SHP77 (cell line): ENCODE measurements around the gene TPRKB.
"Not testable (repeated sequence)": the region's sequence is repeated elsewhere in the genome, so short reads cannot be mapped to it uniquely, and the experiment has no call there.

Source experiments
- DNase-seq, 2 experiments: peaks; one replicate each; lab custom pipeline; 2025; lab: John Stamatoyannopoulos, UW

The TPRKB gene

GRCh38 chr2:73736855-73737779 is at the start of gene TPRKB:
TPRKB (minus strand) TSS chr2:73737345; CDS start chr2:73734569, 2,776 bp downstream.
- peak; percentile 98 for DNase-seq

GRCh38 chr2:73783883-73784282 is 46.7 kb upstream of the TPRKB start, which contains the start of gene C2orf78:
C2orf78 (plus strand) TSS chr2:73784183; CDS start chr2:73784310, 127 bp downstream.
- DNase-seq: not testable (repeated sequence)

GRCh38 chr2:73783402-73783801 is 46.3 kb upstream of the TPRKB start:
- DNase-seq: not testable (repeated sequence)

- no peak for DNase-seq
These were observed 43.1 kb upstream of the TPRKB start for GRCh38 chr2:73780237-73780582.

- DNase-seq: peak; percentile 87 to 96
These were observed 42.5 kb upstream of the TPRKB start, which contains the start of gene DUSP11 for GRCh38 chr2:73779467-73780236. DUSP11 (minus strand) TSS chr2:73780103; CDS start chr2:73779974, 129 bp downstream.

- not testable (repeated sequence) for DNase-seq
These were observed 41.8 kb upstream of the TPRKB start for GRCh38 chr2:73778867-73779466.

GRCh38 chr2:73776869-73777519 is 39.8 kb upstream of the TPRKB start:
- no peak for DNase-seq

GRCh38 chr2:73776381-73776780 is 39.2 kb upstream of the TPRKB start:
- DNase-seq: no peak

GRCh38 chr2:73772819-73773218 is 35.7 kb upstream of the TPRKB start:
- DNase-seq: no peak

- DNase-seq: no peak
These were observed 33.6 kb upstream of the TPRKB start for GRCh38 chr2:73770725-73771124.

GRCh38 chr2:73766994-73767393 is 29.8 kb upstream of the TPRKB start:
- DNase-seq: no peak

- no peak for DNase-seq
These were observed 29.2 kb upstream of the TPRKB start for GRCh38 chr2:73766349-73766748.

GRCh38 chr2:73764945-73765344 is 27.8 kb upstream of the TPRKB start:
- DNase-seq: no peak

- no peak for DNase-seq
These were observed 25.4 kb upstream of the TPRKB start for GRCh38 chr2:73762571-73762970.

GRCh38 chr2:73759904-73760303 is 22.8 kb upstream of the TPRKB start:
- no peak for DNase-seq

GRCh38 chr2:73759285-73759764 is 22.2 kb upstream of the TPRKB start:
- DNase-seq: no peak

GRCh38 chr2:73754332-73754731 is 17.2 kb upstream of the TPRKB start:
- not testable (repeated sequence) for DNase-seq

- DNase-seq: no peak
These were observed 12.2 kb upstream of the TPRKB start for GRCh38 chr2:73749314-73749713.

- no peak for DNase-seq
These were observed 9.7 kb upstream of the TPRKB start for GRCh38 chr2:73746877-73747208.

- no peak for DNase-seq
These were observed 9.1 kb upstream of the TPRKB start for GRCh38 chr2:73746015-73746876.

- DNase-seq: no peak
These were observed 3.6 kb upstream of the TPRKB start for GRCh38 chr2:73740767-73741166.
